Spleen (tissue), 11 donors: ENCODE measurements around the gene GPRIN2. TPM values are rescaled to one million over a fixed set of nuclear protein-coding genes. Genes with fewer than 3 reads are reported as not detected.

Experiments
- DNase-seq: peaks from one replicate; pipeline ENCODE4 v3.0.0-alpha.2; 2020
- H3K27ac ChIP-seq, 8 donors: fragments of 200-600 bp; sonication (generic) in 7 of 8; 1 replicate in 4 of 8; 2 replicates in 4 of 8; pipeline versions ENCODE4 v1.5.0 to v1.8.0; 2016 to 2021; ENCODE audit warnings: inconsistent platforms in 4 of 8, mild to moderate bottlenecking in 4 of 8, moderate library complexity in 1 of 8
- H3K27me3 ChIP-seq, 7 donors: fragments of 200-600 bp; sonication (generic) in 6 of 7; replicated peaks in 1 of 7; 1 replicate in 4 of 7; 2 replicates in 3 of 7; pipeline versions ENCODE4 v1.5.0 to v1.8.0; 2016 to 2021; ENCODE audit warnings: inconsistent platforms in 3 of 7, mild to moderate bottlenecking in 1 of 7
- H3K36me3 ChIP-seq, 6 donors: fragments of 200-600 bp; sonication (generic) in 5 of 6; 1 replicate in 4 of 6; 2 replicates in 2 of 6; pipeline versions ENCODE4 v1.5.0 to v1.8.0; 2016 to 2021; ENCODE audit warnings: inconsistent platforms in 2 of 6
- H3K4me1 ChIP-seq, 6 donors: fragments of 200-600 bp; sonication (generic) in 5 of 6; 1 replicate in 3 of 6; 2 replicates in 3 of 6; pipeline versions ENCODE4 v1.5.0 to v1.8.0; 2016 to 2021; ENCODE audit warnings: inconsistent platforms in 3 of 6
- H3K4me3 ChIP-seq, 8 donors: fragments of 200-600 bp; sonication (generic) in 7 of 8; 1 replicate in 4 of 8; 2 replicates in 4 of 8; pipeline versions ENCODE4 v1.5.0 to v1.8.0; 2016 to 2021; ENCODE audit warnings: inconsistent platforms in 4 of 8, mild to moderate bottlenecking in 4 of 8, moderate library complexity in 2 of 8
- H3K9me3 ChIP-seq, 8 donors: fragments of 200-600 bp; sonication (generic) in 7 of 8; 1 replicate in 4 of 8; 2 replicates in 4 of 8; pipeline versions ENCODE4 v1.5.0 to v1.8.0; 2016 to 2021; ENCODE audit warnings: inconsistent platforms in 4 of 8
- CTCF ChIP-seq, 11 experiments: fragments of 200-600 bp in 7 of 11; fragments of 450-650 bp in 4 of 11; sonication (generic) in 4 of 11; IDR thresholded peaks in 8 of 11; conservative IDR thresholded peaks in 3 of 11; 1 replicate in 7 of 11; 2 replicates in 4 of 11; pipeline versions ENCODE4 v1.4.0 to v1.8.0; 2016 to 2021; ENCODE audit warnings: antibody characterized with exemption in 11 of 11, inconsistent platforms in 4 of 11, mild to moderate bottlenecking in 1 of 11
- POLR2A ChIP-seq, 3 donors: fragments of 450-650 bp; IDR thresholded peaks; one replicate each; pipeline ENCODE4 v1.5.1; 2017; ENCODE audit warnings: antibody characterized with exemption in 3 of 3, mild to moderate bottlenecking in 1 of 3
- POLR2AphosphoS5 ChIP-seq, 3 donors: sonication (generic); formaldehyde crosslinking; IDR thresholded peaks; one replicate each; pipeline ENCODE4 v1.5.1; 2017; ENCODE audit warnings: antibody characterized with exemption in 3 of 3
- WGBS, 5 donors: extraction: QIAGEN DNeasy Blood & Tissue Kit in 3 of 5; methylation state at CpG; one replicate each; pipeline versions ENCODE4 v1.1.5 to v1.1.7; 2013 to 2018; 5-methylcytosine and 5-hydroxymethylcytosine counted together
- intact Hi-C: fragments of 100-400 bp; cut with DNase I; formaldehyde crosslinking; loops from one replicate; pipeline ENCODE4 v1.15.0; 2023; ENCODE audit warnings: low total_unique reads
- polyA plus RNA-seq, 3 donors: library from polyadenylated mRNA; stranded (reverse); fragments of 200-250 nt; gene quantifications; one replicate each; pipeline ENCODE4 v1.2.1, GENCODE V29; 2013
- total RNA-seq, 7 donors: library from RNA; depleted of rRNA in 3 of 7; stranded (reverse); fragments of >200 nt in 3 of 7; fragmentation: NEBNext Ultra II Directional in 4 of 7; extraction: Animal tissue kit (Norgen Biotek cat#: 25700) in 4 of 7; gene quantifications; one replicate each; pipeline versions ENCODE4 v1.1.0 to v1.2.1, GENCODE V29; 2016 to 2021
- donor health status: healthy with polysubstance abuse.
- donor health status: DM: no; HTN: no; CAD: no; lungs with moderate emphysema.
- donor health status: DM: no; HTN: no; CAD: no.
- donor health status: Bipolar disorder and iron deficiency.
- donor health status: healthy.
- donor health status: DM: no; HTN: no; CAD: no.
- donor health status: DM: yes; HTN: yes; CAD: no.

GPRIN2 gene
- total and polyA plus RNA-seq, 10 donors = not detected

DNA sequence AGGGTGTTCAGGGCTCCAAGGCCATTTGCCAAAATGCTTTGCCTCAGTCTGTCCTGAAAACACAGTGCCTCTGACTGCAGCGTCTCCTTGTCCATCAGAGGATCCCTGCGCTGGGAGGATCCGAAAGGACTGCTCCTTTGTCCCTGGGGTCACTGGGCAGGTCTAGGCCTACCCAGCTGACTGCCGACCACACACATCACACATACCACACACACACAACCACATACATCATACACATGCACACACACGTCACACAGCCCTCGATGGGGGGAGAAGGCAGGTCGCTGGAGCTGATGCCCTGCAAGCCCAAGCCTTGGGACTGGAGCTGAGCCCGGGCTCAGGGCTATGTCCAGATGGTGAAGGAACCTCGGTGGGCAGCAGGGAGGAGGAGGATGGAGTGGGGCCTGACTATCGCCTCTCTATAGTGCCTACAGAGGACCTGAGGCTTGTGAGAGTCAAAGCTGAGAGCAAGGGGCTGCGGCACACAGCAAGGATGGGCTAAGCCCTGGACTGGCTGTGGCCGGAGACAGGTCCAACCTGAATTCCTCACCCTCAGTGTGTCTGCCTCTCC, 29.1 kb downstream of the GPRIN2 start:
- no peak overlapping the region for H3K4me3 ChIP-seq

DNA sequence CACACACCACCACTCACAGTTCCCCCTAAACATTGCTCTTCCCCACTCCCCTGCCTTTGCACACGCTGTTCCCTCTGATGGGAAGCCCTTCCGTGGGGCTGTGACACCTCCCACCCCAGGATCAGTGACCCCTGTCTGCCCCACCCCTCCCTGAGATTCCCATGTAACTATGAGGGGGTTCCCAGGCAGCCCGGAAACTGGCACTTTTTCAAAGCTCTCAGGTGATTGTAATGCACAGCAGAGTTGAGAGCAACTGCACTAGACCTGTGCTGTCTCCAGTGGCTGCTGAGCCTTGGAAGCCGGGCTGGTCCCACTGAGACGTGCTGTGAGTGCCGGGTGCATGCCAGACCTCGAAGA, 29.8 kb downstream of the GPRIN2 start:
- 56 to 71% (median 69%) methylated on average over 7 of the region's 7 CpGs for WGBS, 5 donors
- H3K4me3 ChIP-seq = no peak overlapping the region
- no peaks in the 10 kb centered on the region for H3K27me3 ChIP-seq
- H3K9me3 ChIP-seq = no peaks in the 10 kb centered on the region
- peak; percentile 71 for DNase-seq
- no peaks in the 10 kb centered on the region for H3K36me3 ChIP-seq
- peaks cover 0 to 8% (median 4%) of the 10 kb centered on the region in 6 donors for H3K4me1 ChIP-seq
- H3K27ac ChIP-seq = no peak overlapping the region
- intact Hi-C loops = no loop called here
- no peak for TF ChIP-seq POLR2A (IDR thresholded peaks at IDR 0.05)
- TF ChIP-seq CTCF (IDR thresholded peaks at IDR 0.05 in 8 of 11, conservative IDR thresholded peaks at IDR 0.05 in 3 of 11) = no peak
- no peak for TF ChIP-seq POLR2AphosphoS5 (IDR thresholded peaks at IDR 0.05)

More for the DNA sequence above, 29.1 kb downstream of the GPRIN2 start:
- DNase-seq = peak; percentile 76
- WGBS, 5 donors = 86 to 91% (median 89%) methylated on average over 12 of the region's 12 CpGs
- Histone ChIP-seq H3K27me3 (no peaks in the 10 kb centered on the region), H3K9me3 (no peaks in the 10 kb centered on the region), H3K36me3 (no peaks in the 10 kb centered on the region), H3K27ac (no peak overlapping the region), H3K4me1 (peaks cover 0 to 8% (median 4%) of the 10 kb centered on the region in 6 donors)
- intact Hi-C loops = no loop called here
- TF ChIP-seq POLR2A (IDR thresholded peaks at IDR 0.05) = no peak
- TF ChIP-seq POLR2AphosphoS5 (IDR thresholded peaks at IDR 0.05) = no peak
- TF ChIP-seq CTCF (IDR thresholded peaks at IDR 0.05 in 8 of 11, conservative IDR thresholded peaks at IDR 0.05 in 3 of 11) = no peak

- DNase-seq = no peak
- Histone ChIP-seq H3K27ac (no peak overlapping the region), H3K36me3 (no peaks in the 10 kb centered on the region), H3K27me3 (no peaks in the 10 kb centered on the region), H3K4me1 (peaks cover 0 to 8% (median 4%) of the 10 kb centered on the region in 6 donors), H3K9me3 (no peaks in the 10 kb centered on the region), H3K4me3 (no peak overlapping the region)
- 91 to 97% (median 94%) methylated on average over 4 of the region's 4 CpGs for WGBS, 5 donors
- intact Hi-C loops = no loop called here
- TF ChIP-seq CTCF (IDR thresholded peaks at IDR 0.05 in 8 of 11, conservative IDR thresholded peaks at IDR 0.05 in 3 of 11) = no peak
- no peak for TF ChIP-seq POLR2AphosphoS5 (IDR thresholded peaks at IDR 0.05)
- no peak for TF ChIP-seq POLR2A (IDR thresholded peaks at IDR 0.05)
Observed at GRCh38 chr10:46525824-46526681, 30.4 kb downstream of the GPRIN2 start.

GRCh38 chr10:46525177-46525823, 31.2 kb downstream of the GPRIN2 start:
- WGBS, 5 donors = 81 to 89% (median 82%) methylated on average over 5 of the region's 5 CpGs
- no peak overlapping the region for H3K4me3 ChIP-seq
- H3K27ac ChIP-seq = no peak overlapping the region
- no peak for TF ChIP-seq CTCF (IDR thresholded peaks at IDR 0.05 in 8 of 11, conservative IDR thresholded peaks at IDR 0.05 in 3 of 11)
- TF ChIP-seq POLR2A (IDR thresholded peaks at IDR 0.05) = no peak
- TF ChIP-seq POLR2AphosphoS5 (IDR thresholded peaks at IDR 0.05) = no peak
- DNase-seq = no peak
- H3K9me3 ChIP-seq = no peaks in the 10 kb centered on the region
- peaks cover 0 to 8% (median 4%) of the 10 kb centered on the region in 6 donors for H3K4me1 ChIP-seq
- H3K27me3 ChIP-seq = peaks cover 0 to 3% (median 0%) of the 10 kb centered on the region in 7 donors
- H3K36me3 ChIP-seq = no peaks in the 10 kb centered on the region
- intact Hi-C loops = no loop called here
